ENCODE data around the gene ACOT11. TPM values are rescaled to one million over a fixed set of nuclear protein-coding genes. Genes with fewer than 3 reads are reported as not detected.

Gene ACOT11
- total RNA-seq, 1 experiment from 2014 or later, result 1.9 TPM

- ChIA-PET CTCF (no interaction called here), POLR2A (no interaction called here)
- DNase-seq (ENCODE audit: low read depth, low spot score), result no peak
- in situ Hi-C loops (cut with HindIII; ENCODE audit: low pct_unique_long_range_greater_than_20kb, low sequenced_read_pairs), result no loop called here
- Histone ChIP-seq H3K36me3 (ENCODE audit: control insufficient read depth, insufficient read depth, low read length) (no peaks in the 10 kb centered on the region), H3K27me3 (ENCODE audit: control insufficient read depth, insufficient read depth, low read length) (no peaks in the 10 kb centered on the region), H3K27ac (ENCODE audit: low read length) (no peak overlapping the region), H3K4me1 (ENCODE audit: control insufficient read depth, insufficient read depth, low read length) (no peaks in the 10 kb centered on the region), H3K9me3 (ENCODE audit: control insufficient read depth, insufficient read depth, low read depth, low read length) (no peaks in the 10 kb centered on the region), H3K4me3 (ENCODE audit: low read depth in 2 of 2, low read length in 2 of 2) (no peak overlapping the region)
- no peak for ATAC-seq
- intact Hi-C loops (cut with micrococcal nuclease; ENCODE audit: unreplicated experiment), result no loop called here
- BruUV-seq (replicated peaks), result no TSS peak
- TF ChIP-seq CTCF (IDR thresholded peaks at IDR 0.05), result no peak
- TF ChIP-seq POLR2AphosphoS5 (IDR thresholded peaks at IDR 0.05; ENCODE audit: low read depth, low read length), result no peak
- no peak for TF ChIP-seq REST (IDR thresholded peaks at IDR 0.05; ENCODE audit: insufficient read depth in 1 of 2, low read depth in 2 of 2, low read length in 1 of 2)
- TF ChIP-seq SIN3A (IDR thresholded peaks at IDR 0.05; ENCODE audit: borderline replicate concordance, insufficient read depth, low read depth, low read length), result no peak
- TF ChIP-seq TCF7L2 (IDR thresholded peaks at IDR 0.05; ENCODE audit: low read depth, low read length), result no peak
Observed at GRCh38 chr1:54583871-54584270, 35.8 kb downstream of the ACOT11 start.

GRCh38 chr1:54584575-54584974 lies 36.5 kb downstream of the ACOT11 start:
- Histone ChIP-seq H3K4me1 (ENCODE audit: control insufficient read depth, insufficient read depth, low read length) (no peaks in the 10 kb centered on the region), H3K4me3 (ENCODE audit: low read depth in 2 of 2, low read length in 2 of 2) (no peak overlapping the region), H3K36me3 (ENCODE audit: control insufficient read depth, insufficient read depth, low read length) (no peaks in the 10 kb centered on the region), H3K9me3 (ENCODE audit: control insufficient read depth, insufficient read depth, low read depth, low read length) (no peaks in the 10 kb centered on the region), H3K27me3 (ENCODE audit: control insufficient read depth, insufficient read depth, low read length) (no peaks in the 10 kb centered on the region), H3K27ac (ENCODE audit: low read length) (no peak overlapping the region)
- ChIA-PET CTCF (no interaction called here), POLR2A (no interaction called here)
- ATAC-seq, result no peak
- in situ Hi-C loops (cut with HindIII; ENCODE audit: low pct_unique_long_range_greater_than_20kb, low sequenced_read_pairs), result no loop called here
- no peak for TF ChIP-seq POLR2AphosphoS5 (IDR thresholded peaks at IDR 0.05; ENCODE audit: low read depth, low read length)
- TF ChIP-seq CTCF (IDR thresholded peaks at IDR 0.05), result no peak
- TF ChIP-seq REST (IDR thresholded peaks at IDR 0.05; ENCODE audit: insufficient read depth in 1 of 2, low read depth in 2 of 2, low read length in 1 of 2), result no peak
- TF ChIP-seq SIN3A (IDR thresholded peaks at IDR 0.05; ENCODE audit: borderline replicate concordance, insufficient read depth, low read depth, low read length), result no peak
- DNase-seq (ENCODE audit: low read depth, low spot score), result no peak
- intact Hi-C loops (cut with micrococcal nuclease; ENCODE audit: unreplicated experiment), result no loop called here
- no TSS peak for BruUV-seq (replicated peaks)
